Measurements from ENCODE around the gene CCDC88C.

DNA sequence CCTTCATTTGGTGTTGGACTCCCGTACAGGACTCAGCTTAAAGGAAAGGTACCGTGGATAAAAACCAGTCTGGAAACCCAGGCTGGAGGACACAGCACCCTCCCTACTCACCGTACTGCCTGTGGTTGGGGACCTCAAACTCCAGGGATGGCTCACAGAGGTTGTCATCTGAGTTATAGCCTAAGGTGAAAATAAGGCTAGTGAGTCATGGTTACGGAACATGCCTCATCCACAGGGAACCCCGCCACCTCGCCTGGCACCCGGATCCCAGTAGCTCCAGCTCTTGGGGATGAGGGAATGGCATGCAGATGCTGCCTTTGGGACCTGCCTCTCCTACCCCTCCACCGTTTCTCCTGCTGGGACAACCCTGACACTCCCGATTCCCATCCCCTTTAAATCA lies 136.3 kb downstream of the CCDC88C start:
- TF ChIP-seq POLR2AphosphoS5 (IDR thresholded peaks at IDR 0.05) (no peak), POLR2A (IDR thresholded peaks at IDR 0.05) (no peak)
- TF ChIP-seq, protein P1, sequence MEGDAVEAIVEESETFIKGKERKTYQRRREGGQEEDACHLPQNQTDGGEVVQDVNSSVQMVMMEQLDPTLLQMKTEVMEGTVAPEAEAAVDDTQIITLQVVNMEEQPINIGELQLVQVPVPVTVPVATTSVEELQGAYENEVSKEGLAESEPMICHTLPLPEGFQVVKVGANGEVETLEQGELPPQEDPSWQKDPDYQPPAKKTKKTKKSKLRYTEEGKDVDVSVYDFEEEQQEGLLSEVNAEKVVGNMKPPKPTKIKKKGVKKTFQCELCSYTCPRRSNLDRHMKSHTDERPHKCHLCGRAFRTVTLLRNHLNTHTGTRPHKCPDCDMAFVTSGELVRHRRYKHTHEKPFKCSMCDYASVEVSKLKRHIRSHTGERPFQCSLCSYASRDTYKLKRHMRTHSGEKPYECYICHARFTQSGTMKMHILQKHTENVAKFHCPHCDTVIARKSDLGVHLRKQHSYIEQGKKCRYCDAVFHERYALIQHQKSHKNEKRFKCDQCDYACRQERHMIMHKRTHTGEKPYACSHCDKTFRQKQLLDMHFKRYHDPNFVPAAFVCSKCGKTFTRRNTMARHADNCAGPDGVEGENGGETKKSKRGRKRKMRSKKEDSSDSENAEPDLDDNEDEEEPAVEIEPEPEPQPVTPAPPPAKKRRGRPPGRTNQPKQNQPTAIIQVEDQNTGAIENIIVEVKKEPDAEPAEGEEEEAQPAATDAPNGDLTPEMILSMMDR (IDR thresholded peaks at IDR 0.05) = no peak

All from prostate gland (tissue), 2 donors.